GM12891 (cell line): Measurements from ENCODE around the gene TRPV2.

Experiments
- PAX5 ChIP-seq: IDR thresholded peaks from 2 replicates; pipeline ENCODE4 v1.6.1; 2011; ENCODE audit warnings: low read length, moderate library complexity, mild to moderate bottlenecking; ENCODE audit not compliant: insufficient read depth, severe bottlenecking
- POLR2A ChIP-seq: IDR thresholded peaks from 2 replicates; pipeline ENCODE4 v1.6.1; 2011; ENCODE audit warnings: low read depth, low read length, control low read depth
- POLR2AphosphoS5 ChIP-seq: IDR thresholded peaks from 2 replicates; pipeline ENCODE4 v1.6.1; 2011; ENCODE audit warnings: low read depth, low read length, control low read depth
- POU2F2 ChIP-seq: IDR thresholded peaks from 2 replicates; pipeline ENCODE4 v1.6.1; 2011; ENCODE audit warnings: low read depth, mild to moderate bottlenecking, control low read depth, low read length, moderate library complexity
- SPI1 ChIP-seq: IDR thresholded peaks from 2 replicates; pipeline ENCODE4 v1.6.1; 2011; ENCODE audit warnings: low read depth, low read length, control low read depth
- TAF1 ChIP-seq: IDR thresholded peaks from 2 replicates; pipeline ENCODE4 v1.6.1; 2011; ENCODE audit warnings: low read depth, low read length, control low read depth

DNA sequence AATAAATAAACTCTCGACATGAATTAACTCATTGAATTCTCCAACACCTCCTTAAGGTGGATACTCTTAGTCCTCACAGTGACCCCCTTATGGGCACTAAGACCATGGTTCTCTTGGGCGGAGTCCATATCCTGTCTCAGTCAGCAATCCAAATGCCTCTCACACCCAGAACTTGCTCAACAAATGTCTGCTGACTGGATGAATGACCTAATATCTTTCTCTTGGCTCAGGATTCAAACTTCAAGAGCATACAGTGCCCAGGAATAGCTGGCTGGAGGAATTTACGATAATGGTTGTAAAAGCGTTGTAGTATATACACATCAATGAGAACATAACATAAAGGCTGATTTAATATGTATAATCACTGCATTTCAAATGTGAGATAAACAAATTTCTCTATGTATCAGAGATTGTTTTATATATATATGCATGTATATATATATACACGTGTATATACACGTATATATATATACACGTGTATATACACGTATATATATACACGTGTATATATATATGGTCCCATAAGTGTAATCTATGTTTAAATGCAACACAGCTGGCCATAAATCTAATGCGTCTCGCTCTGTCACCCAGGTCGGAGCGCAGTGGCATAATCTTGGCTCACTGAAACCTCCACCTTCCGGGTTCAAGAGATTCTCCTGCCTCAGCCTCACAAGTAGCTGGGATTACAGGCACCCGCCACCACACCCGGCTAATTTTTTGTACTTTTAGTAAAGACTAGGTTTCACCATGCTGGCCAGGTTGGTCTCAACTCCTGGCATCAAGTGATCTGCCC, 41.0 kb upstream of the TRPV2 start:
- TF ChIP-seq POLR2AphosphoS5 (no peak), TAF1 (no peak), POLR2A (no peak), SPI1 (no peak), PAX5 (no peak), POU2F2 (no peak)
